Duodenal mucosa (tissue), 2 donors: ENCODE results near the gene PDE4B.
"Not testable (repeated sequence)": the region's sequence is repeated elsewhere in the genome, so short reads cannot be mapped to it uniquely, and the experiment has no call there.

Experiments
- H3K27ac ChIP-seq: one replicate; pipeline ENCODE4 v1.7.0; 2013; ENCODE audit warnings: low read depth, low read length
- H3K27me3 ChIP-seq, 2 donors: one replicate each; pipeline ENCODE4 v1.7.0; 2013; ENCODE audit warnings: low read length in 2 of 2, control low read depth in 1 of 2; ENCODE audit not compliant: insufficient read depth in 2 of 2, control insufficient read depth in 1 of 2
- H3K36me3 ChIP-seq, 2 donors: one replicate each; pipeline ENCODE4 v1.7.0; 2013; ENCODE audit warnings: low read length in 2 of 2, control low read depth in 1 of 2; ENCODE audit not compliant: insufficient read depth in 2 of 2, control insufficient read depth in 1 of 2
- H3K4me1 ChIP-seq, 2 donors: one replicate each; pipeline ENCODE4 v1.7.0; 2013; ENCODE audit warnings: low read length in 2 of 2, control low read depth in 1 of 2; ENCODE audit not compliant: insufficient read depth in 2 of 2, control insufficient read depth in 1 of 2
- H3K4me3 ChIP-seq, 2 donors: one replicate each; pipeline ENCODE4 v1.7.0; 2013; ENCODE audit warnings: low read length in 2 of 2, low read depth in 1 of 2
- H3K9ac ChIP-seq, 2 donors: one replicate each; pipeline ENCODE4 v1.7.0; 2013; ENCODE audit warnings: low read length in 2 of 2, low read depth in 1 of 2
- H3K9me3 ChIP-seq, 2 donors: one replicate each; pipeline ENCODE4 v1.7.0; 2013; ENCODE audit warnings: low read length in 2 of 2, control low read depth in 1 of 2; ENCODE audit not compliant: control insufficient read depth in 1 of 2

PDE4B gene

DNA sequence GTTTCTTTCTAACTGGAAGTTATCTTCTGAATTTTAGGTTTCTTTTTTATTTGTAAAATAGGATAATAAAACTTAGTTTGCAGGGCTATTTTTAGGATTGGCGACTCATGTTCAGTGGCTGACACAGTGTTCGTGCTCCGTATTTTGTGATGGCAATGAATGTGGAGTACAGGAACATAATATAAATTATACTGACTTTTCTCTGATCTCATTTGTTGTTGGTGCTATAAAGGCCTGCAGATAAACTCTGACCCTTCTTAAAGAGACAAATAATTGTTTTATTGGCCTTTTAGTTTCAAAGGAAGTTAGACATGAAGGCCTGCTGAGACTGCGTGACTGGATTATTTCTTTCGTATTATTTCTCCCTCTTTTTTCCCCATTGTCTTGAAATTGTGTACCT, 339.6 kb downstream of the PDE4B start:
- Histone ChIP-seq H3K27me3 (no peaks in the 10 kb centered on the region), H3K4me3 (no peak overlapping the region), H3K9me3 (no peaks in the 10 kb centered on the region), H3K9ac (no peak overlapping the region), H3K27ac (no peak overlapping the region), H3K4me1 (peaks cover 0 to 5% of the 10 kb centered on the region in 2 donors), H3K36me3 (no peaks in the 10 kb centered on the region)

DNA sequence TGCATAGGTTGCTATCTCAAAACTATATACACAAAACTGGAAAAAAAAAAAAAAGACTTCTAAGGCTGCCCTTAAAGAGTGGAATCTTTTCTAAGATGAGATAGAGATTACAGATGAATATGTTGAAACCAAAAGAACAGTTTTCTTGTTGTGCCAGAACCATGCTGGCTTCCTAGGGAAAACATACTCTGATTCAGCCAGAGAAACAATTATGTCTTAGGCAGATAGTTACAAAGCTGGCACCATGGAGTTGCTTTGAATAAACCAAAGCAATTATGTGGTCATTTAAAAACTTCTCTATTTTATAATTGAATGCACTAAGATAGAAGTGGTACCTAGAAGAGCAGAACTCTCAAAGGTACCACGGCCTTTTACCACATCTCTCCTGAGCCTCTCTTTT, 341.3 kb downstream of the PDE4B start:
- no peaks in the 10 kb centered on the region for H3K9me3 ChIP-seq
- H3K27me3 ChIP-seq: no peaks in the 10 kb centered on the region
- peaks cover 3 to 8% of the 10 kb centered on the region in 2 donors for H3K4me1 ChIP-seq
- no peaks in the 10 kb centered on the region for H3K36me3 ChIP-seq
- no peak overlapping the region for H3K9ac ChIP-seq
- no peak overlapping the region for H3K27ac ChIP-seq
- H3K4me3 ChIP-seq: no peak overlapping the region

DNA sequence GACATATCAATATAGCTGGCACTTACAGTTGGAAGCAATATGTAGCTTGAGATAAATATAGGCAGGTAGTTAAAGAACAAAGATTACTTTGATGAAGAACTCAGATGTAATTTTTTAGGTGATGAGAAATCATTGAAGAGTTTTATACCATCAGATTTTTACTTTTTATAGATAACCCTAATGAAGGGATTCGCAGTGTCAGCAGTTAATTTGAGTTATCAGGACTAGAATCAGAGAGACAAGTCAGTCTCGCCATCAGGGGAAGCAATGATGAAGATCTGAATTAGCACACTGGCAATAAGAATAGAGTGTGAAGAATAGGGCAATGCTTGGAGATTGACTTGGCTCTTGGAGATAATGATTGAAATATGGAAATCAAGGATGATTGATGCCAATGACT, 342.5 kb downstream of the PDE4B start:
- H3K9ac ChIP-seq: no peak overlapping the region
- peaks cover 5 to 14% of the 10 kb centered on the region in 2 donors for H3K4me1 ChIP-seq
- no peak overlapping the region for H3K27ac ChIP-seq
- H3K4me3 ChIP-seq: no peak overlapping the region
- H3K9me3 ChIP-seq: no peaks in the 10 kb centered on the region
- H3K36me3 ChIP-seq: no peaks in the 10 kb centered on the region
- H3K27me3 ChIP-seq: no peaks in the 10 kb centered on the region

DNA sequence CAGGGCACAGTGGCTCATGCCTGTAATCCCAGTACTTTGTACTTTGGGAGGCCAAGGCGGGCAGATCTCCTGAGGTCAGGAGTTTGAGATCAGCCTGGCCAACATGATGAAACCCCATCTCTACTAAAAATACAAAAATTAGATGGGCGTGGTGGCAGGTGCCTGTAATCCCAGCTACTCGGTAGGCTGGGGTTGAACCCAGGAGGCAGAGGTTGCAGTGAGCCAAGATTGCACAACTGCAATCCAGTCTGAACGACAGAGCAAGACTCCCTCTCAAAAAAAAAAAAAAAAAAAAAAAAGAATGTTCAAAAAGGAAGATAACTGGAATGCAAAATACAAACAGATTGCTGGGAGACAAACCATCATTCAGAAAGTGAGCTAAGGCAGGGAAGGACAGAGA, 343.7 kb downstream of the PDE4B start:
- H3K9ac ChIP-seq, H3K36me3 ChIP-seq, H3K9me3 ChIP-seq, H3K27me3 ChIP-seq, H3K27ac ChIP-seq, H3K4me3 ChIP-seq: not testable (repeated sequence)
- peaks cover 5 to 14% of the 10 kb centered on the region in 2 donors for H3K4me1 ChIP-seq

DNA sequence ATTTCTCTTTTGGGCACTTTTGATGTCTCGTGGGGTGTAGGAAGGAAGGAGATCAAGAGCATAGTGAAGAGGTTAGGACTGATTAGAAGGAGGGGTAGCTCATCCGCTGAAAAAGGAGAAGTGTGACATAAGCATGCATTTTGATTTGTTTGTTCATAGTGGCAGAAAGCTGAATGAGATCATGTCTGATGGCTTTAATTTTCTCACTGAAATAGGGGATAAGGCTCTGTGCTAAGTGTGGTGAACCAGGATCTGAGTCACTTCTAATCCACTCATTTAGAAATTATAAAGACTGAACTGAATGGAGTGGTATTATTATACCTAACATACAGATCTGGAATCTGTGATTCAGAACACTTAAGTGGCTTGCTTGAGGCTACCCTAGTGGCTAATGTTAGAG, 344.5 kb downstream of the PDE4B start:
- Histone ChIP-seq H3K9me3 (no peaks in the 10 kb centered on the region), H3K4me1 (peaks cover 5 to 14% of the 10 kb centered on the region in 2 donors), H3K27ac (no peak overlapping the region), H3K9ac (no peak overlapping the region), H3K4me3 (no peak overlapping the region), H3K36me3 (no peaks in the 10 kb centered on the region), H3K27me3 (no peaks in the 10 kb centered on the region)

DNA sequence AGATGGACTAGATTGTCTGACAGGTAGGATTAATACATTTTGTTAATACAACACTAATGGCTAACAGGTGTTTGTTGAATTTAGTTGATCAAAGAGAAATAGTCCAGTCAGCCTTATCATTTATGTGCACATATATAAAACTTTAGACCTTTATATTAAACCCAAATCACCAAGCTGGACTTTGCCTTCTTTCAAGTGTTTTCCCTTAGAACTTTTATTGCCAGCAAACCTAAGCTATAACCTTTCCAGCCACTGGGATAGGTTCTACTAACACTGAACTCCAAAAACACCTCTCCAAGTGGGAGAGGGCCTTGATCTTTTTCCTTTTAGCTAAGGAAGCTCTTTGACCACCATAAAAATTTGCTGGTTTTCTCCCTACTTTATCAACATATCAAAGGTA, 345.9 kb downstream of the PDE4B start:
- Histone ChIP-seq H3K9ac (no peak overlapping the region), H3K4me1 (peaks cover 5 to 9% of the 10 kb centered on the region in 2 donors), H3K27ac (no peak overlapping the region), H3K4me3 (no peak overlapping the region), H3K9me3 (no peaks in the 10 kb centered on the region), H3K27me3 (no peaks in the 10 kb centered on the region), H3K36me3 (no peaks in the 10 kb centered on the region)

DNA sequence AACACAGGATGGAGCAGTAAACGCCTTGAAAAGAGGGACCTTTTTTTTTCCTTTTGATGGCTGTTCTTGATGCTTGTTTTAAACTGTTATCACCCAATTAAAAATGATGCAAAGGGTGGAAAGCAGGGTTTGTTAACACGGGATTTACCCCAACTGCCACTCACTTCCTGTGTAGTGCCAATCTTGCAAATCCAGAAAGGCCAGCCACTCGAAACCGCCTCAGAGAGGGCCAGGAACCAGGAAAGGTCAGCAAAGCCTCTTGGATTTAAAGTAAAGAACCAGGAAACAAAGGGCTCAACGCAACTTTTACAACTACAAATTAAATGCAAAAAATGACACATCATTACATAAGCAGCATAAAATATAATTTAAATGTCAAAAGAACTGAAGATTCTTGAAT, 347.4 kb downstream of the PDE4B start:
- H3K27ac ChIP-seq: no peak overlapping the region
- no peaks in the 10 kb centered on the region for H3K27me3 ChIP-seq

DNA sequence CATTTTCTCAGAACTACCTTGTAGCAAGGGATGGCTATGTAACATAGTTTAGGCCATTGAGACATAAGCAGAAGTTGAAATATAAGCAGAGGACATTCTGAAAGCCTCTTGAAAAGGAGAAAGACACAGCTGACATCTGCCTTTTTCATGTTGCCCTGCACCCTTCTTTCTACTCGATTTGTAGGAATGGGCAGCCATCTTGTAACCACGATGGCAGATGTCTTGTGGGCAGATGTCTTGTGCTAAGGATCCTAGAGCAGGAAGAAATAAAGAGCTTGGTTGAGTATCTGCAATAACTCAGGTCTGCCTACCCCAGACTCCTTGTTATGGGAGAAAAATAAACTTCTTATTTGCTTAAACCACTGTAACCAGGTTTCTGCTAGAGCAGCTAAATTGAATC, 351.0 kb downstream of the PDE4B start:
- Histone ChIP-seq H3K4me1 (peaks cover 5 to 13% of the 10 kb centered on the region in 2 donors), H3K4me3 (no peak overlapping the region), H3K36me3 (no peaks in the 10 kb centered on the region), H3K27me3 (no peaks in the 10 kb centered on the region), H3K9me3 (no peaks in the 10 kb centered on the region), H3K27ac (no peak overlapping the region), H3K9ac (no peak overlapping the region)

More for the DNA sequence above, 347.4 kb downstream of the PDE4B start:
- Histone ChIP-seq H3K4me3 (no peak overlapping the region), H3K9me3 (no peaks in the 10 kb centered on the region), H3K36me3 (no peaks in the 10 kb centered on the region), H3K9ac (no peak overlapping the region), H3K4me1 (peaks cover 5 to 9% of the 10 kb centered on the region in 2 donors)

DNA sequence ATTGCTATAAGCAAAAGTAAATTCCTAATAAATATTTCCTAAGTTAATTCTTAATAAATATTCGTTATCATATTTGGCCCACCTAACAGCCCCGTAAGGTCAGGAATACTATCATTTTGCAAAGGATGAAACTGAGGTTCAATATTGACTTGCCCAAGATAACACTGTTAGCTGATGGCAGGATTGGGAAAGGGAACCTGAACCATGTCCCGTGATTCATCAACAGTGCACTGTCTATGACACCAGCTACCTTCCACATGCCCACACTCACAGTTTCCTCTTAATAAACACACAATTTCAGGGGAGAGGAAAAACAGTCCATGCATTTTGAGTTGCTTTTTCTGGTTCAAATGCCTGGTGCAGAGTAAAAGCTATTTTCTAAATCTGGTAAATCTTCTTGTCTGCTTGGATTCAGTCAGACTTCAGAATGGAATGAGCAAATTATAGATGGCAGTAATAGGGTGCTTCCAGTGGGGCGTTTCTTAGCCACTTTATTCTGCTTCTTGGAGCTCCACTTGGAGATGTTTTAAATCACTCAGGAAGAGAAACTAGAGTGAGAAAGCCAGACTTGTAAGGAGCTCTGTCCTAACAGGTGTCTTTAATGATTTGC, 354.6 kb downstream of the PDE4B start:
- Histone ChIP-seq H3K27ac (no peak overlapping the region), H3K9me3 (no peaks in the 10 kb centered on the region), H3K4me3 (no peak overlapping the region), H3K4me1 (peaks cover 0 to 4% of the 10 kb centered on the region in 2 donors), H3K27me3 (no peaks in the 10 kb centered on the region), H3K36me3 (no peaks in the 10 kb centered on the region), H3K9ac (no peak overlapping the region)

DNA sequence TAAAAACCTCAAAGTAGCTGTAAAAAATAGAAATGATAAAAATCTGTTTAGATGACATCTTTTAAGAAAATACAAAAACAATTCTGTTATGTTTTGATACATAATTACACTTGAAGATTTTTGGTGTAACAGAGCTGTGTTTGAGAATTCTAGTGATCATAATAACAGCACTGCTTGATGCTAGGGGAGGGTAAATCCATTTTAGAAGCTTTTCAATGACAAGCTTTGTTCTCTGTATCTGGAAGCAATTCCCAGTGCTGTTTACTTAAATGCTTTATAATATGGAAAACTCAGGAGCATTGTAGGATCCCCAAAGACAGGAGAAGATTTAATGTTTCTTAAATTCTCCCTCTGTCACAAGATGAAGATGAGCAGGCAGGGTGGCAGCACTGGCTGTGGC, 359.3 kb downstream of the PDE4B start:
- Histone ChIP-seq H3K27ac (no peak overlapping the region), H3K4me1 (peaks cover 0 to 4% of the 10 kb centered on the region in 2 donors), H3K9ac (no peak overlapping the region), H3K4me3 (no peak overlapping the region), H3K36me3 (no peaks in the 10 kb centered on the region), H3K27me3 (no peaks in the 10 kb centered on the region), H3K9me3 (no peaks in the 10 kb centered on the region)

DNA sequence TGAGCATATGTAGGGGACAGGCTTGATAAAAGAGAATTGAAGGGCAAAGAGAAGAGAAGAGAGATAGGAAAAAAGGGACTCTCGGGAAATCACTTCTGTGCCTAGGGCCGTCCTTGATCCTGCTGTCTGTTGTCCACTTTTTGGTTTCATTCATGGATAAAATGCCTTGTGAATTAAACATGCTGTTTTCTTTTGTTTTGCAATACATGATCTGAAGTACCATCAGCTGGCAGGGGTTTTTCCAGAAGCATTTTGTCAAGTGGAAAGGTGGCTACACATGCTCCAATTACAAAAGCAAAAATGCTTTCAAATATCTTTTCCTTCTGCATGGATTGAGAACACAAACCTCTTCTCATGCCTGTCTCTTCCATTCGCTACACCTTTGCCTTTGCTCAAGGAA, 361.7 kb downstream of the PDE4B start:
- Histone ChIP-seq H3K27me3 (no peaks in the 10 kb centered on the region), H3K9me3 (no peaks in the 10 kb centered on the region), H3K36me3 (no peaks in the 10 kb centered on the region), H3K4me1 (no peaks in the 10 kb centered on the region), H3K4me3 (no peak overlapping the region), H3K27ac (no peak overlapping the region), H3K9ac (no peak overlapping the region)
